COR-L47 (cell line): ENCODE data around the gene SEC24A.
"Not testable (repeated sequence)": the region's sequence is repeated elsewhere in the genome, so short reads cannot be mapped to it uniquely, and the experiment has no call there.

Experiments used
- DNase-seq: peaks from one replicate; lab custom pipeline; 2025; lab: John Stamatoyannopoulos, UW

The SEC24A gene

GRCh38 chr5:134648425-134649162, at the start of gene SEC24A:
Gene SEC24A (plus strand): TSS chr5:134648785. CDS start chr5:134649077, 292 bp downstream.
- DNase-seq, result peak; percentile 80

- not testable (repeated sequence) for DNase-seq
These were observed 48.8 kb upstream of the SEC24A start for GRCh38 chr5:134599820-134600219.

GRCh38 chr5:134600600-134600999, 48.0 kb upstream of the SEC24A start:
- no peak for DNase-seq

GRCh38 chr5:134603059-134603458, 45.5 kb upstream of the SEC24A start:
- DNase-seq, result no peak

- no peak for DNase-seq
These were observed 43.7 kb upstream of the SEC24A start for GRCh38 chr5:134604908-134605307.

- DNase-seq, result no peak
These were observed 41.9 kb upstream of the SEC24A start for GRCh38 chr5:134606726-134607125.

- no peak for DNase-seq
These were observed 40.0 kb upstream of the SEC24A start for GRCh38 chr5:134608555-134608954.

GRCh38 chr5:134609232-134609851, 39.2 kb upstream of the SEC24A start:
- DNase-seq, result no peak

GRCh38 chr5:134610725-134611124, 37.9 kb upstream of the SEC24A start:
- DNase-seq, result no peak

- DNase-seq, result no peak
These were observed 37.1 kb upstream of the SEC24A start for GRCh38 chr5:134611515-134611914.

GRCh38 chr5:134614450-134615085, 34.0 kb upstream of the SEC24A start:
- DNase-seq, result no peak

GRCh38 chr5:134620634-134621033, 28.0 kb upstream of the SEC24A start:
- no peak for DNase-seq

GRCh38 chr5:134625559-134625958, 23.0 kb upstream of the SEC24A start:
- no peak for DNase-seq

GRCh38 chr5:134626369-134627014, 22.1 kb upstream of the SEC24A start:
- DNase-seq, result no peak

GRCh38 chr5:134634227-134634626, 14.4 kb upstream of the SEC24A start:
- DNase-seq, result no peak

- DNase-seq, result not testable (repeated sequence)
These were observed 13.2 kb upstream of the SEC24A start for GRCh38 chr5:134635366-134635765.

- no peak for DNase-seq
These were observed 11.4 kb upstream of the SEC24A start for GRCh38 chr5:134637116-134637721.

- DNase-seq, result no peak
These were observed 9.8 kb upstream of the SEC24A start for GRCh38 chr5:134638760-134639201.

GRCh38 chr5:134642931-134643530, 5.6 kb upstream of the SEC24A start:
- DNase-seq, result no peak

- DNase-seq, result no peak
These were observed 698 bp upstream of the SEC24A start for GRCh38 chr5:134647750-134648424.

GRCh38 chr5:134649163-134649835, 714 bp downstream of the SEC24A start:
- no peak for DNase-seq
